Gastroesophageal sphincter (tissue), 4 donors: ENCODE data around the gene PRKCZ. TPM values are rescaled to one million over a fixed set of nuclear protein-coding genes. Genes with fewer than 3 reads are reported as not detected.

Experiments used
- ATAC-seq: fragments of 150-250 bp; one replicate; pipeline ENCODE4 v1.9.1; 2016; ENCODE audit warnings: mild to moderate bottlenecking, moderate library complexity
- H3K27ac ChIP-seq, 4 donors: fragments of 200-600 bp; sonication (generic) in 3 of 4; 1 replicate in 3 of 4; 2 replicates in 1 of 4; pipeline ENCODE4 v1.5.1; 2016 to 2019
- H3K27me3 ChIP-seq: fragments of 200-600 bp; sonication (generic); one replicate; pipeline ENCODE4 v1.5.1; 2019
- H3K36me3 ChIP-seq, 2 donors: fragments of 200-600 bp; sonication (generic); one replicate each; pipeline ENCODE4 v1.5.1; 2019; ENCODE audit warnings: control low read depth in 1 of 2
- H3K4me1 ChIP-seq, 3 donors: fragments of 200-600 bp; sonication (generic); 1 replicate in 2 of 3; 2 replicates in 1 of 3; pipeline ENCODE4 v1.5.1; 2016 to 2019; ENCODE audit warnings: control low read depth in 2 of 3
- H3K4me3 ChIP-seq, 2 donors: fragments of 200-600 bp; sonication (generic); one replicate each; pipeline ENCODE4 v1.5.1; 2019; ENCODE audit warnings: mild to moderate bottlenecking in 1 of 2, moderate library complexity in 1 of 2
- H3K9me3 ChIP-seq, 3 donors: fragments of 200-600 bp; sonication (generic); one replicate each; pipeline ENCODE4 v1.5.1; 2017 to 2019; ENCODE audit warnings: control low read depth in 2 of 3
- CTCF ChIP-seq, 4 experiments: fragments of 200-600 bp in 2 of 4; fragments of 450-650 bp in 2 of 4; sonication (generic) in 1 of 4; IDR thresholded peaks; one replicate each; pipeline ENCODE4 v1.5.1; 2017 to 2019; ENCODE audit warnings: antibody characterized with exemption in 4 of 4, mild to moderate bottlenecking in 2 of 4, moderate library complexity in 2 of 4
- EP300 ChIP-seq: sonication (generic); formaldehyde crosslinking; IDR thresholded peaks from one replicate; pipeline ENCODE4 v1.6.1; 2017; ENCODE audit warnings: antibody characterized with exemption, mild to moderate bottlenecking
- POLR2A ChIP-seq, 2 donors: fragments of 450-650 bp; IDR thresholded peaks; one replicate each; pipeline ENCODE4 v1.6.1; 2017; ENCODE audit warnings: antibody characterized with exemption in 2 of 2, mild to moderate bottlenecking in 2 of 2, moderate library complexity in 1 of 2
- POLR2AphosphoS5 ChIP-seq: sonication (generic); formaldehyde crosslinking; IDR thresholded peaks from one replicate; pipeline ENCODE4 v1.6.1; 2017; ENCODE audit warnings: antibody characterized with exemption
- WGBS, 2 donors: methylation state at CpG; one replicate each; pipeline ENCODE4 v1.1.5; 2018; ENCODE audit warnings: low coverage in 1 of 2; 5-methylcytosine and 5-hydroxymethylcytosine counted together
- total RNA-seq, 4 donors: library from RNA; depleted of rRNA; stranded (reverse); fragments of >200 nt; gene quantifications; one replicate each; pipeline ENCODE4 v1.1.0, GENCODE V29; 2016

PRKCZ gene
- total RNA-seq, 4 donors from 2014 or later: 2.4 to 3.8 (median 2.9) TPM

DNA sequence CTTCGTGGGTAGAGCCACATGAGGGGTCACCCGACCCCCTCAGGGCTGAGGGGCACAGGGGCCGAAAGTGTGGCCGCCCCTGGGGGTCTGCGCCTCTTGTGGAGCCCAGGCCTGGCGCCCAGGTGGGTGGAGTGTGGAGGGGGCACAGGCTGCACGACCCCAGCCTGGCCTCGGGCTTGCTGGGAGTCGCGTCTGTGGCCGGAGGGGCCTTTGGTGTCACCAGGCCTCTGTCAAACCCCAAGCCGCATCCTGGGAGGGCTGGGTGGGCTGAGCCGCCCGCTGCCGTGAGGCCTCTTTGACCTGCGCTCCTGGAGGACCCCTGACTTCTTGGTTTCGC lies 83.6 kb downstream of the PRKCZ start:
- TF ChIP-seq EP300 (no peak), POLR2AphosphoS5 (no peak), CTCF (IDR thresholded peaks at IDR 0.05) (no peak), POLR2A (IDR thresholded peaks at IDR 0.05) (no peak)
- Histone ChIP-seq H3K9me3 (no peaks in the 10 kb centered on the region), H3K36me3 (no peaks in the 10 kb centered on the region), H3K27ac (peak overlapping the region; percentile 88 to 96 (median 92)), H3K4me3 (peak overlapping the region; percentile 18 to 52), H3K4me1 (peaks cover 0 to 34% (median 5%) of the 10 kb centered on the region in 3 donors), H3K27me3 (no peaks in the 10 kb centered on the region)
- ATAC-seq: no peak
- WGBS, 2 donors: 80 to 100% methylated on average over 1 of the region's 17 CpGs

DNA sequence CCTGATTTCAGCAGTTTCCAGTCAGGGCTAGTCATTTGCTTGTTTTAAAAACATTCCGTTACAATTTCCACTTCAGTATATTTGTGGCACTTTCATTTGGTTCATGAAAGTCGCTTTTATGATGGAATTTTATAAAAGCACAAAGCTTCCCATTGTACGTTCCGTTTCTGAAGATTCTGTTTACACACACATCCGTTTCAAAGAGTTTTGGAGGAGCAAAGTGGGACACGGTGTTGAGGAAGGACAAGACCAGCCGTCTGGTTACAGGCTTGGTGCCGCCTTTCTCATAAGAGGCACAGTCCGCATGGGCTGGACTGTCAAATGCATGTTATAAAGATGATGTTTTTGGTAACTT lies 84.0 kb downstream of the PRKCZ start:
- peaks cover 0 to 34% (median 5%) of the 10 kb centered on the region in 3 donors for H3K4me1 ChIP-seq
- no peak for ATAC-seq
- WGBS, 2 donors: 90% methylated on average over 7 to 9 of the region's 9 CpGs
- H3K9me3 ChIP-seq: no peaks in the 10 kb centered on the region
- H3K4me3 ChIP-seq: no peak overlapping the region
- peak overlapping the region; percentile 88 to 96 (median 92) for H3K27ac ChIP-seq
- no peaks in the 10 kb centered on the region for H3K27me3 ChIP-seq
- TF ChIP-seq EP300: no peak
- TF ChIP-seq POLR2A (IDR thresholded peaks at IDR 0.05): no peak
- TF ChIP-seq POLR2AphosphoS5: no peak
- no peak for TF ChIP-seq CTCF (IDR thresholded peaks at IDR 0.05)
- H3K36me3 ChIP-seq: no peaks in the 10 kb centered on the region

DNA sequence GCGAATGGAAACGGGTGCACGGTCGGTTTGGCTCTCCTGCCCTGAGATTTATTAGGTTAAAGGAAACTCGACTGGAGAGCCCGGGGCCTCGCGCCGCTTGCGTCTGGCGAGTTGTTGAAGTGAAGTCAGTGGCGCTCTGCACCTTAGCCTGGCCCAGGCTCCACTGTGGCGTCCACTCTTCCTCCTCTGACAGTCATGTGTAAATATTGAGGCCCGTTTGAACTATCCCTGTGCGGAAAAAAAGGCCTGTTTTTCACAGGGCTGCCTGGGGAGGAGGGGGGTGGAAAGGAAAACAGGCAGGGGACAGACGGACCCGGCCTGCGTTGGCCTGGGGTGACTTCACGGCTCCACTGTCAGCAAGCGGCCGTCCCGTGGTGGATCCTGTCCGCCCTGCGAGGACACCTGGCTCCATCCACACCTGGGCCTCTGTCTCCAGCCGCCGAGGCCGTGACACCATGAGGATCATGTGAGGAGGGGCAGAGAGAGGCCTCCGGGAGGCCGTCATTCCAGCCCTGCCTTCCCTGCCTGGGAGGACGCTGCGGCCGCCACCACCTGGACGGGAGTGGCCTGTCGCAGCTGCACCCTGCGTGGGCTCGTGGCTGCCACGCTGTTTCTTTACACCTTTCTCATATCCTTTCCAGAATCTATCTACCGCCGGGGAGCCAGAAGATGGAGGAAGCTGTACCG lies 84.6 kb downstream of the PRKCZ start:
- TF ChIP-seq EP300: no peak
- TF ChIP-seq CTCF (IDR thresholded peaks at IDR 0.05): no peak
- no peak for TF ChIP-seq POLR2A (IDR thresholded peaks at IDR 0.05)
- no peak for TF ChIP-seq POLR2AphosphoS5

GRCh38 chr1:2135441-2135841 lies 85.2 kb downstream of the PRKCZ start:
- WGBS, 2 donors: 0% methylated on average over 3 of the region's 13 CpGs
- TF ChIP-seq CTCF (IDR thresholded peaks at IDR 0.05) (peak in 1 of 4 experiments; percentile 26), POLR2A (IDR thresholded peaks at IDR 0.05) (no peak)
- no peak overlapping the region for H3K4me3 ChIP-seq
- no peaks in the 10 kb centered on the region for H3K27me3 ChIP-seq
- H3K4me1 ChIP-seq: peaks cover 0 to 34% (median 5%) of the 10 kb centered on the region in 3 donors
- no peaks in the 10 kb centered on the region for H3K36me3 ChIP-seq
- H3K27ac ChIP-seq: peak overlapping the region; percentile 22 to 96 (median 92)
- peak; percentile 25 for ATAC-seq
- no peaks in the 10 kb centered on the region for H3K9me3 ChIP-seq

More for the DNA sequence above, 84.6 kb downstream of the PRKCZ start:
- Histone ChIP-seq H3K4me1 (peaks cover 0 to 34% (median 5%) of the 10 kb centered on the region in 3 donors), H3K4me3 (no peak overlapping the region), H3K36me3 (no peaks in the 10 kb centered on the region), H3K27ac (peak overlapping the region; percentile 22 to 96 (median 92)), H3K27me3 (no peaks in the 10 kb centered on the region), H3K9me3 (no peaks in the 10 kb centered on the region)
- no peak for ATAC-seq
- WGBS, 2 donors: 74 to 96% methylated on average over 9 to 15 of the region's 40 CpGs

GRCh38 chr1:2135941-2136340 lies 85.7 kb downstream of the PRKCZ start:
- peak overlapping the region in 3 of 4 donors; percentile 89 to 96 (median 94) for H3K27ac ChIP-seq

More at GRCh38 chr1:2135941-2136340, 85.7 kb downstream of the PRKCZ start:
- no peaks in the 10 kb centered on the region for H3K27me3 ChIP-seq
- H3K36me3 ChIP-seq: no peaks in the 10 kb centered on the region
- TF ChIP-seq POLR2A (IDR thresholded peaks at IDR 0.05): no peak
- TF ChIP-seq CTCF (IDR thresholded peaks at IDR 0.05): no peak
- no peak for TF ChIP-seq POLR2AphosphoS5
- TF ChIP-seq EP300: no peak
- H3K4me1 ChIP-seq: peaks cover 0 to 34% (median 5%) of the 10 kb centered on the region in 3 donors
- ATAC-seq: no peak
- H3K4me3 ChIP-seq: no peak overlapping the region
- 80% methylated on average over 8 of the region's 10 CpGs; no CpG with 5 or more reads in 1 of the 2 donors for WGBS, 2 donors
- H3K9me3 ChIP-seq: no peaks in the 10 kb centered on the region
